Activated naive CD8-positive, alpha-beta T cell treated with anti-CD3 and anti-CD28 coated beads, Interleukin-2, amount 10 ng/mL, durations not matched to agents 7 days and 5 days (primary cell): ENCODE data around the gene AMY1B. TPM values are rescaled to one million over a fixed set of nuclear protein-coding genes. Genes with fewer than 3 reads are reported as not detected.
"Not testable (repeated sequence)": the region's sequence is repeated elsewhere in the genome, so short reads cannot be mapped to it uniquely, and the experiment has no call there.

Experiments used
- ATAC-seq: fragments of 150-1000 bp; cut with Tn5 transposase; one replicate; pipeline ENCODE4 v1.10.0; 2021; ENCODE audit warnings: low read depth, moderate library complexity
- POLR2A ChIA-PET: fragments of 350-600 bp; sonication (Branson Sonifier 250); formaldehyde crosslinking; loops from one replicate; lab custom pipeline; 2021; ENCODE audit warnings: antibody characterized with exemption; lab: Charles Lee
- DNase-seq: peaks from one replicate; pipeline ENCODE4 v3.0.0; 2021
- H3K27ac Mint-ChIP-seq: one replicate; pipeline ENCODE4 v1.8.0; 2022; ENCODE audit warnings: mild to moderate bottlenecking, mixed read lengths
- H3K27me3 Mint-ChIP-seq: one replicate; pipeline ENCODE4 v1.8.0; 2022; ENCODE audit warnings: mild to moderate bottlenecking, moderate library complexity, mixed read lengths
- H3K36me3 Mint-ChIP-seq: one replicate; pipeline ENCODE4 v1.8.0; 2021; ENCODE audit warnings: mild to moderate bottlenecking, mixed read lengths
- H3K4me1 Mint-ChIP-seq: one replicate; pipeline ENCODE4 v1.8.0; 2021; ENCODE audit warnings: mixed read lengths
- H3K4me3 Mint-ChIP-seq: one replicate; pipeline ENCODE4 v1.8.0; 2022; ENCODE audit warnings: mild to moderate bottlenecking, moderate library complexity, mixed read lengths
- H3K9me3 Mint-ChIP-seq: one replicate; pipeline ENCODE4 v1.8.0; 2021; ENCODE audit warnings: mixed read lengths
- total RNA-seq, 2 experiments: library from RNA; stranded (reverse); gene quantifications; one replicate each; pipeline ENCODE4 v1.2.3, GENCODE V29; 2021

Gene AMY1B
- total RNA-seq, 2 experiments from 2014 or later, result not detected

DNA sequence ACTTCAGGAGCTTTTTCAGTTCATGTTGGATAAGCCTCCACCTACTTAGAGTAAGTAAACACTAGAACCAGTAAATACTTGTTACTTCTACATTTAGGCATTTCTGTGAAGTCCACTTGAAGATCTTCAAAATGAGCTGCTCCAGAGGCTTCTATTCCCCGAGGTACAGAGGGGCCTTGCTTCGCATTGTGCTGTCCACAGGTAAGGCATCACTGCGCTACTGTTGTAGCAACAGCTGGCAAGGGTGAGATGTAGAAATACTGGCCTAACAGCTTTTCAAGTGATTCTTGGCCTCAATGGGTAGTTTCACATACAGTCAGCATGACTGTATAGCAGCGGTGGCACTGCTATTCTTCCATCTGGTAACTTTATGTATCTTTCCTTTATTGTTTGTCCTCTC is 45.1 kb downstream of the AMY1B start:
- H3K4me3 Mint-ChIP-seq, H3K4me1 Mint-ChIP-seq, POLR2A ChIA-PET, ATAC-seq, H3K27me3 Mint-ChIP-seq, H3K27ac Mint-ChIP-seq, H3K36me3 Mint-ChIP-seq, DNase-seq, H3K9me3 Mint-ChIP-seq: not testable (repeated sequence)

DNA sequence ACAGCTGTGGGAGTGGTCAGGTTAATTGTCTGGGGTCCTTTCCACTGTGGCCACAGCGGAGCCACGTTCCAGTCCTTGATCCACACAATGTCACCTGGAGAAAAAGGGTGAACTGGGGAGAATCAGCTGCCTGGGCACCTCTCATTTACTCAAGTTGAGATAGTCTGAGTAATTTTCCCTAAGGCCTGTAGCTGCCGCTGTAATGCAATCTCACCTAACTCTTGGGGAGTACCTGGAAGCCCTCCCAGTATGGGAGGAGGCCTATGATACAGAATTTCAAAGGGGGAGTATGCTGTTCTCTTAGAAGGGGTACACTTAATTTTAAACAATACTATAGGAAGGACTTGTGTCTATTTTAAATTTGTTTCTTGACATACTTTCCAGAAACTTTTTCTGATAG is 45.7 kb downstream of the AMY1B start:
- H3K27me3 Mint-ChIP-seq, ATAC-seq, H3K27ac Mint-ChIP-seq, H3K36me3 Mint-ChIP-seq, H3K4me1 Mint-ChIP-seq, H3K9me3 Mint-ChIP-seq, H3K4me3 Mint-ChIP-seq, POLR2A ChIA-PET, DNase-seq: not testable (repeated sequence)

DNA sequence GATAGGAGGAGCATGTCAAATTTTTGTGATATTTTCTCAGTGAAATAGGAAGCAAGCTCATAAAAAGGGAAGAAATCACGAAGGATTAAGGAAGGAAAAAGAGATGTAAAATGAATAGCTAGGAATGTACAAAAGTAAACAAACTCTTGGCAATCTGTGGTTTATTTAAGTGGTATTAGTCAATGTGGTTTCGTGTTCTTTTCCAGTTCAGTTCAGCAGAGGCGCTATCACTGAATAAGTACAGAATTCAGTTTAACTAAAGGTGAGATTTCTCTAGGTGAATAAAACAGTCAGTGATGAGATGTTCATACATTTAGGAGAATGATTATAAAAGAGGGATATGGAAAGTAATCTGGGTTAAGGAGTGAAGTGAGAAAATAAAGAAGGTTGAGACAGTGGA is 52.1 kb downstream of the AMY1B start:
- POLR2A ChIA-PET, H3K4me1 Mint-ChIP-seq, H3K9me3 Mint-ChIP-seq, H3K4me3 Mint-ChIP-seq, ATAC-seq, DNase-seq, H3K36me3 Mint-ChIP-seq, H3K27me3 Mint-ChIP-seq, H3K27ac Mint-ChIP-seq: not testable (repeated sequence)

DNA sequence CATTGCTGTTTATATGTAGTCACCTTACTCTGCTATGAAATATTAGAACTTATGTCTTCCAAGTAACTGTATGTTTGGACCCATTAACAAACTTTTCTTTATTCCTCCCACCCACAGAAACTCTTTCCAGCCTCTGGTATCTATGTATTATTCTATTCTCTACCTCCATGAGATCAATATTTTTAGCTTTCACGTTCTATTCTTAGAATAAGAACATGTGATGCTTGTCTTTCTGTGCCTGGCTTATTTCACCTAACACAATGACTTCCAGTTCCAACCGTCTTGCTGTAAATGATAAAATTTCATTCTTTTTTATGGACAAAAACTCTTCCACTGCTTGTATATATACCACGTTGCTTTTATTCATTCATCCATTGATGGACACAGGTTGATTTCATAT is 54.8 kb downstream of the AMY1B start:
- H3K9me3 Mint-ChIP-seq, POLR2A ChIA-PET: not testable (repeated sequence)

More for the DNA sequence above, 54.8 kb downstream of the AMY1B start:
- not testable (repeated sequence) for H3K4me3 Mint-ChIP-seq, H3K4me1 Mint-ChIP-seq, DNase-seq, ATAC-seq, H3K27me3 Mint-ChIP-seq, H3K36me3 Mint-ChIP-seq, H3K27ac Mint-ChIP-seq

Other genes with a start within 250 kb of the AMY1B start
- gene RNPC3, start 170.5 kb downstream of the AMY1B start, total RNA-seq, result 10 to 100 TPM; 44.4 to 47.8 TPM
- gene AMY2B, start 124.6 kb downstream of the AMY1B start, total RNA-seq, result 10 to 100 TPM; 23.3 to 23.5 TPM
- gene AMY2A, start 78.8 kb downstream of the AMY1B start, total RNA-seq, result not detected
- gene AMY1A, start 40.5 kb downstream of the AMY1B start, total RNA-seq, result not detected
- gene AMY1C, start 53.7 kb upstream of the AMY1B start, total RNA-seq, result not detected